ENCODE data around the gene ANO1.

Gene ANO1

GRCh38 chr11:70170596-70171210, 92.6 kb downstream of the ANO1 start:
- no peak for DNase-seq

- DNase-seq, result no peak
Measured at GRCh38 chr11:70173018-70173417, 94.9 kb downstream of the ANO1 start.

GRCh38 chr11:70174547-70175235, 96.6 kb downstream of the ANO1 start:
- DNase-seq, result no peak

GRCh38 chr11:70175236-70175698, 97.2 kb downstream of the ANO1 start:
- DNase-seq, result no peak

GRCh38 chr11:70176940-70177689, 99.0 kb downstream of the ANO1 start:
- no peak for DNase-seq

- no peak for DNase-seq
Measured at GRCh38 chr11:70180906-70181305, 102.8 kb downstream of the ANO1 start.

GRCh38 chr11:70182266-70182665, 104.1 kb downstream of the ANO1 start:
- DNase-seq, result no peak

GRCh38 chr11:70183032-70183431, 104.9 kb downstream of the ANO1 start:
- DNase-seq, result no peak

GRCh38 chr11:70183483-70184176, 105.5 kb downstream of the ANO1 start:
- no peak for DNase-seq

GRCh38 chr11:70184396-70184795, 106.3 kb downstream of the ANO1 start:
- no peak for DNase-seq

GRCh38 chr11:70185348-70186055, 107.4 kb downstream of the ANO1 start:
- no peak for DNase-seq

- DNase-seq, result no peak
Measured at GRCh38 chr11:70186420-70186819, 108.3 kb downstream of the ANO1 start.

- DNase-seq, result no peak
Measured at GRCh38 chr11:70186936-70187335, 108.8 kb downstream of the ANO1 start.

- no peak for DNase-seq
Measured at GRCh38 chr11:70187771-70188170, 109.7 kb downstream of the ANO1 start.

- no peak for DNase-seq
Measured at GRCh38 chr11:70189622-70190021, 111.5 kb downstream of the ANO1 start.

- DNase-seq, result no peak
Measured at GRCh38 chr11:70191495-70192140, 113.5 kb downstream of the ANO1 start.

- DNase-seq, result no peak
Measured at GRCh38 chr11:70192666-70193410, 114.7 kb downstream of the ANO1 start.

- DNase-seq, result no peak
Measured at GRCh38 chr11:70193411-70194292, 115.5 kb downstream of the ANO1 start.

- DNase-seq, result no peak
Measured at GRCh38 chr11:70194792-70195791, 117.0 kb downstream of the ANO1 start.
